T47D (cell line): ENCODE data around the gene FAM199X.
"Not testable (repeated sequence)": the region's sequence is repeated elsewhere in the genome, so short reads cannot be mapped to it uniquely, and the experiment has no call there.

ENCODE experiments used
- DNase-seq, 2 experiments: peaks; one replicate each; pipeline versions ENCODE4 v3.0.0 to v3.0.0-alpha.2; 2011 to 2012; ENCODE audit warnings: low read depth in 1 of 2, low spot score in 1 of 2
- JUND ChIP-seq: IDR thresholded peaks from 2 replicates; pipeline ENCODE4 v1.6.1; 2012; ENCODE audit warnings: low read depth
- in situ Hi-C: cut with HindIII; loops from 2 replicates; pipeline ENCODE4 v1.10.0; 2016; ENCODE audit warnings: low sequenced_read_pairs, low pct_unique_long_range_greater_than_20kb

Gene FAM199X

GRCh38 chrX:104211187-104211586, 44.9 kb downstream of the FAM199X start:
- in situ Hi-C loops = no loop called here
- DNase-seq = no peak
- no peak for TF ChIP-seq JUND

- in situ Hi-C loops, DNase-seq: not testable (repeated sequence)
These were observed 63.8 kb downstream of the FAM199X start for GRCh38 chrX:104230060-104230459.
